Endothelial cell of umbilical vein (primary cell): ENCODE measurements around the gene NSMCE3. TPM values are rescaled to one million over a fixed set of nuclear protein-coding genes. Genes with fewer than 3 reads are reported as not detected.

Experiments used
- BruUV-seq: library from RNA; stranded (reverse); fragments of 400-500 nt; replicated peaks from 2 replicates; lab custom pipeline; 2021; lab: Mats Ljungman, UMichigan
- CTCF ChIA-PET: fragments of 300-600, 350-600 bp; sonication (Branson Sonifier 250); formaldehyde crosslinking; loops from one replicate; lab custom pipeline; 2021; ENCODE audit warnings: antibody characterized with exemption, inconsistent platforms; lab: Charles Lee
- POLR2A ChIA-PET: fragments of 300-600, 350-600 bp; sonication (Branson Sonifier 250); formaldehyde crosslinking; loops from one replicate; lab custom pipeline; 2021; ENCODE audit warnings: antibody characterized with exemption, inconsistent platforms; lab: Charles Lee
- DNase-seq: peaks from one replicate; pipeline ENCODE4 v3.0.0-alpha.2; 2011; ENCODE audit warnings: low read depth, low spot score
- FAIRE-seq: peaks from 2 replicates; lab custom pipeline; 2011; peaks lifted over from hg19 to GRCh38; lab: Jason Lieb, UNC
- H2AFZ ChIP-seq: 2 replicates; pipeline ENCODE4 v1.6.0; 2012; ENCODE audit warnings: low read depth, low read length, control low read depth, inconsistent platforms
- H3K27ac ChIP-seq: 2 replicates; pipeline ENCODE4 v1.5.1; 2011; ENCODE audit warnings: low read depth, mild to moderate bottlenecking, control low read depth, low read length, moderate library complexity; ENCODE audit not compliant: insufficient read depth
- H3K27me3 ChIP-seq, 2 experiments: 2 replicates each; pipeline versions ENCODE4 v1.6.0 to v1.6.1; 2011; ENCODE audit warnings: low read length in 2 of 2, mixed read lengths in 1 of 2; ENCODE audit not compliant: control insufficient read depth in 2 of 2, insufficient read depth in 2 of 2
- H3K36me3 ChIP-seq, 2 experiments: 2 replicates in 1 of 2; 3 replicates in 1 of 2; pipeline ENCODE4 v1.5.1; 2011; ENCODE audit warnings: low read length in 2 of 2, mild to moderate bottlenecking in 1 of 2, moderate library complexity in 1 of 2; ENCODE audit not compliant: control insufficient read depth in 2 of 2, insufficient read depth in 2 of 2; ENCODE audit errors: extremely low read depth in 1 of 2
- H3K4me1 ChIP-seq: 3 replicates; pipeline ENCODE4 v1.5.1; 2011; ENCODE audit warnings: mild to moderate bottlenecking, low read length; ENCODE audit not compliant: control insufficient read depth, insufficient read depth; ENCODE audit errors: extremely low read depth
- H3K4me2 ChIP-seq: 2 replicates; pipeline ENCODE4 v1.6.1; 2011; ENCODE audit warnings: low read length, control low read depth, mixed read lengths; ENCODE audit not compliant: insufficient read depth
- H3K4me3 ChIP-seq, 3 experiments: fragments of 200-600 bp in 1 of 3; sonication (generic), shearing (Covaris generic) in 1 of 3; replicated peaks in 1 of 3; 2 replicates each; pipeline ENCODE4 v1.5.1; 2011 to 2016; ENCODE audit warnings: control low read depth in 3 of 3, low read length in 3 of 3, mild to moderate bottlenecking in 2 of 3, inconsistent platforms in 1 of 3, low read depth in 1 of 3, moderate library complexity in 1 of 3; ENCODE audit not compliant: insufficient read depth in 1 of 3
- H3K79me2 ChIP-seq: 2 replicates; pipeline ENCODE4 v1.6.0; 2012; ENCODE audit warnings: low read length, inconsistent platforms; ENCODE audit not compliant: control insufficient read depth, insufficient read depth
- H3K9ac ChIP-seq: replicated peaks from 2 replicates; pipeline ENCODE3; 2011; ENCODE audit warnings: low read length, control low read depth; ENCODE audit not compliant: insufficient read depth; ENCODE audit errors: extremely low read depth
- H3K9me1 ChIP-seq: replicated peaks from 3 replicates; pipeline ENCODE4 v1.6.0; 2011; ENCODE audit warnings: mild to moderate bottlenecking, low read length; ENCODE audit not compliant: control insufficient read depth, insufficient read depth; ENCODE audit errors: extremely low read depth
- H3K9me3 ChIP-seq: replicated peaks from 2 replicates; pipeline ENCODE4 v1.5.1; 2012; ENCODE audit warnings: low read length, inconsistent platforms; ENCODE audit not compliant: control insufficient read depth, insufficient read depth
- H4K20me1 ChIP-seq: replicated peaks from 2 replicates; pipeline ENCODE3; 2011; ENCODE audit warnings: mild to moderate bottlenecking, low read length; ENCODE audit not compliant: control insufficient read depth, insufficient read depth; ENCODE audit errors: extremely low read depth
- EZH2 ChIP-seq: IDR thresholded peaks from 2 replicates; pipeline ENCODE4 v1.6.1; 2012; ENCODE audit warnings: borderline replicate concordance, low read depth, mild to moderate bottlenecking, moderate library complexity, low read length, inconsistent platforms; ENCODE audit not compliant: severe bottlenecking
- FOS ChIP-seq: IDR thresholded peaks from 2 replicates; pipeline ENCODE4 v1.6.1; 2011; ENCODE audit warnings: mild to moderate bottlenecking, low read length, moderate library complexity, borderline replicate concordance; ENCODE audit not compliant: insufficient read depth
- GATA2 ChIP-seq: IDR thresholded peaks from 2 replicates; pipeline ENCODE4 v1.7.0; 2011; ENCODE audit warnings: low read depth, mild to moderate bottlenecking, moderate library complexity, mixed read lengths, low read length; ENCODE audit not compliant: insufficient read length, insufficient read depth
- JUN ChIP-seq: IDR thresholded peaks from 2 replicates; pipeline ENCODE4 v1.6.1; 2011; ENCODE audit warnings: borderline replicate concordance, low read depth; ENCODE audit not compliant: insufficient read length, insufficient read depth
- MYC ChIP-seq: IDR thresholded peaks from one replicate; pipeline ENCODE4 v1.6.1; 2011; ENCODE audit warnings: mild to moderate bottlenecking, low read depth, low read length
- POLR2A ChIP-seq: IDR thresholded peaks from 2 replicates; pipeline ENCODE4 v1.6.1; 2012; ENCODE audit warnings: low read depth, mild to moderate bottlenecking, control low read depth, low read length
- POLR2AphosphoS5 ChIP-seq: IDR thresholded peaks from 2 replicates; pipeline ENCODE4 v1.6.1; 2012; ENCODE audit warnings: low read depth, mild to moderate bottlenecking, control low read depth, low read length, moderate library complexity; ENCODE audit not compliant: insufficient read depth
- dilution Hi-C: fragments of 300-500 bp; cut with MboI; formaldehyde crosslinking; loops from one replicate; pipeline ENCODE4 v1.15.0; 2019; ENCODE audit warnings: low sequenced_read_pairs; ENCODE audit not compliant: extremely low pct_ligation_motif_present
- intact Hi-C: fragments of 100-400 bp; cut with micrococcal nuclease; formaldehyde crosslinking; loops from one replicate; pipeline ENCODE4 v1.10.0; 2022
- polyA plus RNA-seq, 4 experiments: library from polyadenylated mRNA; depleted of rRNA in 3 of 4; stranded (reverse) in 3 of 4; unstranded in 1 of 4; fragments of >200 nt; gene quantifications; 2 replicates each; pipeline versions ENCODE4 v1.2.1 to v1.2.3, GENCODE V29; 2011 to 2012; ENCODE audit warnings: missing spikeins in 1 of 4
- total RNA-seq: library from RNA; stranded (reverse); gene quantifications from 2 replicates; pipeline ENCODE4 v1.2.3, GENCODE V29; 2021
- TF ChIP-seq, protein P1 (sequence below), 2 donors: IDR thresholded peaks; 1 replicate in 1 of 2; 2 replicates in 1 of 2; pipeline ENCODE4 v1.5.1; 2011; ENCODE audit warnings: low read length in 2 of 2, mild to moderate bottlenecking in 2 of 2, moderate library complexity in 2 of 2, control low read depth in 1 of 2, inconsistent platforms in 1 of 2, low read depth in 1 of 2; ENCODE audit not compliant: insufficient read depth in 1 of 2; ENCODE audit errors: extremely low read depth in 1 of 2
- TF ChIP-seq, protein P2 (sequence below): IDR thresholded peaks from 2 replicates; pipeline ENCODE4 v1.6.1; 2011; ENCODE audit not compliant: insufficient read depth, insufficient read length

The NSMCE3 gene
- total and polyA plus RNA-seq, 2 donors (not counting 3 experiments of a cell fraction or from before 2014, with no cell fraction given), result 4.5 to 5.8 TPM

DNA sequence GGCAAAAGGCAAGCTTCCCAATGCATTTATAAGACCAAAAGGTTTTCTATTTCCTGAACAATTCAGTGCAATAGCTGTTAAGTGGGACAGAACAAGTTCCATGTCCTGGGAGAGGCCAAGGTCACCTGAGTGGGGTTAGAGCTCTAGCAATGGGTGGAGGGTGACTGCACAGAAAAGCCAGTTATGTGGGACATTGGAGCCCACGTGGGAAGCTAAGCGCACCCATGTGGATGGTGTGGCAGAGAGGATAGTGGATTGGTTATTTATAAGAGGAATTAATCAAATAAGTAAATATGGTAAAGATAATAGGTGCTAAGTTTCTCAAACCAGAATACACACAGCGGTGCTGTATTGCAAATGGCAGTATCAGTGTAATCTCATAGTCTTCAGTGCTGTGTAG, 6.3 kb downstream of the NSMCE3 start:
- CTCF ChIA-PET, result interaction anchor here (1.1 kb wide), 1 partner anchor 124 kb away, joined by 3 read pairs; no protein-coding TSS in a partner anchor
- no peak overlapping the region for H2AFZ ChIP-seq
- no peaks in the 10 kb centered on the region for H3K27me3 ChIP-seq
- dilution Hi-C loops (no loop called here), intact Hi-C loops (no loop called here)
- FAIRE-seq, result no peak
- no peaks in the 10 kb centered on the region for H3K9me3 ChIP-seq
- no peaks in the 10 kb centered on the region for H3K36me3 ChIP-seq
- no peak overlapping the region for H3K27ac ChIP-seq
- TF ChIP-seq MYC (no peak), EZH2 (no peak)
- TF ChIP-seq, protein P1, sequence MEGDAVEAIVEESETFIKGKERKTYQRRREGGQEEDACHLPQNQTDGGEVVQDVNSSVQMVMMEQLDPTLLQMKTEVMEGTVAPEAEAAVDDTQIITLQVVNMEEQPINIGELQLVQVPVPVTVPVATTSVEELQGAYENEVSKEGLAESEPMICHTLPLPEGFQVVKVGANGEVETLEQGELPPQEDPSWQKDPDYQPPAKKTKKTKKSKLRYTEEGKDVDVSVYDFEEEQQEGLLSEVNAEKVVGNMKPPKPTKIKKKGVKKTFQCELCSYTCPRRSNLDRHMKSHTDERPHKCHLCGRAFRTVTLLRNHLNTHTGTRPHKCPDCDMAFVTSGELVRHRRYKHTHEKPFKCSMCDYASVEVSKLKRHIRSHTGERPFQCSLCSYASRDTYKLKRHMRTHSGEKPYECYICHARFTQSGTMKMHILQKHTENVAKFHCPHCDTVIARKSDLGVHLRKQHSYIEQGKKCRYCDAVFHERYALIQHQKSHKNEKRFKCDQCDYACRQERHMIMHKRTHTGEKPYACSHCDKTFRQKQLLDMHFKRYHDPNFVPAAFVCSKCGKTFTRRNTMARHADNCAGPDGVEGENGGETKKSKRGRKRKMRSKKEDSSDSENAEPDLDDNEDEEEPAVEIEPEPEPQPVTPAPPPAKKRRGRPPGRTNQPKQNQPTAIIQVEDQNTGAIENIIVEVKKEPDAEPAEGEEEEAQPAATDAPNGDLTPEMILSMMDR (IDR thresholded peaks at IDR 0.05; ENCODE audit: extremely low read depth in 1 of 2, insufficient read depth in 1 of 2, low read depth in 1 of 2, low read length in 2 of 2), result no peak
- POLR2A ChIA-PET, result no interaction called here
- H3K4me2 ChIP-seq, result no peak overlapping the region
- H3K4me3 ChIP-seq, result no peak overlapping the region
- no TSS peak for BruUV-seq
- no peaks in the 10 kb centered on the region for H3K9me1 ChIP-seq
- DNase-seq, result no peak
- H3K79me2 ChIP-seq, result no peaks in the 10 kb centered on the region
- H3K9ac ChIP-seq, result no peak overlapping the region
- peaks cover 5% of the 10 kb centered on the region for H3K4me1 ChIP-seq
- H4K20me1 ChIP-seq, result no peaks in the 10 kb centered on the region

DNA sequence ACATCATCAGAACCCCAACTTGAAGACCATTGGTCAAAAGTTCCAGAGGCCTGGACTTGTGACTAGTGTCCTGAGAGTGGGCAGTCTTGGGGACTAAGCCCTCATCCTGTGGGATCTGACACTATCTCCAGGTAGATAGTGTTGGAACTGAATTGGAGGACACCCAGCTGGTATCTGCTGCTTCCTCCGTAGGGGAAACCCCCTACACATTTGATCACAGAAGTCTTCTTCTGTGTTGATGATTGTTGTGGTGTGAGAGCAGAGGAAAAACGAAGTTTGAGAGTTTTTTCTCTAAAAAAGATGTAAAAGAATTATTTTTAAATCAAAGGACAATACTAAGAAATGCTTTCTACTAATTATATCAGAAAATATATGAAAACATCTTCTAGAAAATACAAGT, 6.9 kb downstream of the NSMCE3 start:
- FAIRE-seq (no peak), DNase-seq (no peak)
- no TSS peak for BruUV-seq
- Histone ChIP-seq H2AFZ (no peak overlapping the region), H3K4me2 (no peak overlapping the region), H3K4me1 (peaks cover 1% of the 10 kb centered on the region), H3K9ac (no peak overlapping the region), H3K36me3 (no peaks in the 10 kb centered on the region), H3K27ac (no peak overlapping the region), H3K27me3 (no peaks in the 10 kb centered on the region), H4K20me1 (no peaks in the 10 kb centered on the region), H3K9me1 (no peaks in the 10 kb centered on the region), H3K4me3 (no peak overlapping the region), H3K79me2 (no peaks in the 10 kb centered on the region), H3K9me3 (no peaks in the 10 kb centered on the region)
- TF ChIP-seq MYC (no peak), GATA2 (no peak), POLR2AphosphoS5 (no peak), EZH2 (no peak), JUN (no peak), POLR2A (no peak), FOS (no peak)
- TF ChIP-seq, protein P1 (IDR thresholded peaks at IDR 0.05; ENCODE audit: extremely low read depth in 1 of 2, insufficient read depth in 1 of 2, low read depth in 1 of 2, low read length in 2 of 2), result no peak
- TF ChIP-seq, protein P2, sequence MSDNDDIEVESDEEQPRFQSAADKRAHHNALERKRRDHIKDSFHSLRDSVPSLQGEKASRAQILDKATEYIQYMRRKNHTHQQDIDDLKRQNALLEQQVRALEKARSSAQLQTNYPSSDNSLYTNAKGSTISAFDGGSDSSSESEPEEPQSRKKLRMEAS, result no peak
- dilution Hi-C loops, result no loop called here
- CTCF ChIA-PET, result interaction anchor here (1.1 kb wide), 1 partner anchor 123 kb away, joined by 3 read pairs; no protein-coding TSS in a partner anchor
- POLR2A ChIA-PET, result no interaction called here
- intact Hi-C loops, result no loop called here
